HG02840 (cell line): Measurements from ENCODE around the gene UBE2S.
"Not testable (repeated sequence)": the region's sequence is repeated elsewhere in the genome, so short reads cannot be mapped to it uniquely, and the experiment has no call there.

Source experiments
- ATAC-seq: cut with Tn5 transposase; IDR thresholded peaks from one replicate; pipeline ENCODE4 v1.9.1; 2021; ENCODE audit warnings: mild to moderate bottlenecking, moderate library complexity, moderate number of reproducible peaks; ENCODE audit not compliant: unreplicated experiment, low FRiP score

The UBE2S gene

GRCh38 chr19:55407800-55408532, 378 bp upstream of the UBE2S start:
- ATAC-seq, result peak; percentile 82

- no peak for ATAC-seq
Measured at GRCh38 chr19:55406826-55407549, 600 bp downstream of the UBE2S start.

GRCh38 chr19:55406091-55406825, 1.3 kb downstream of the UBE2S start:
- no peak for ATAC-seq

GRCh38 chr19:55405638-55406037, 1.9 kb downstream of the UBE2S start:
- ATAC-seq, result no peak

- ATAC-seq, result no peak
Measured at GRCh38 chr19:55402509-55402908, 5.1 kb downstream of the UBE2S start.

- ATAC-seq, result not testable (repeated sequence)
Measured at GRCh38 chr19:55401390-55401789, 6.2 kb downstream of the UBE2S start.

- no peak for ATAC-seq
Measured at GRCh38 chr19:55400281-55401087, 7.1 kb downstream of the UBE2S start.

GRCh38 chr19:55398200-55398925, 9.2 kb downstream of the UBE2S start:
- no peak for ATAC-seq

GRCh38 chr19:55392820-55393761, 14.5 kb downstream of the UBE2S start:
- no peak for ATAC-seq

GRCh38 chr19:55391702-55392615, 15.6 kb downstream of the UBE2S start:
- no peak for ATAC-seq

GRCh38 chr19:55391191-55391670, 16.4 kb downstream of the UBE2S start:
- no peak for ATAC-seq

- ATAC-seq, result no peak
Measured at GRCh38 chr19:55390461-55390880, 17.1 kb downstream of the UBE2S start.

GRCh38 chr19:55389386-55390317, 17.9 kb downstream of the UBE2S start:
- no peak for ATAC-seq

- no peak for ATAC-seq
Measured at GRCh38 chr19:55387736-55388497, 19.7 kb downstream of the UBE2S start.

- no peak for ATAC-seq
Measured at GRCh38 chr19:55386493-55386971, 21.1 kb downstream of the UBE2S start.
